ENCODE measurements around the gene RAB3B.
"Not testable (repeated sequence)": the region's sequence is repeated elsewhere in the genome, so short reads cannot be mapped to it uniquely, and the experiment has no call there.

Gene RAB3B

GRCh38 chr1:52022133-52022532 is 31.6 kb upstream of the RAB3B start:
- Histone ChIP-seq H3K27ac (ENCODE audit: low read depth, low read length, poor library complexity, severe bottlenecking) (no peak overlapping the region), H3K4me1 (ENCODE audit: insufficient read depth, low read length, severe bottlenecking) (no peaks in the 10 kb centered on the region), H3K79me2 (ENCODE audit: insufficient read depth, low read length) (no peaks in the 10 kb centered on the region), H3K4me3 (ENCODE audit: low read depth, low read length, poor library complexity, severe bottlenecking) (no peak overlapping the region), H3K9ac (ENCODE audit: low read length) (no peak overlapping the region), H3K4me2 (ENCODE audit: low read length) (no peak overlapping the region), H4K20me1 (ENCODE audit: insufficient read depth, low read length) (no peaks in the 10 kb centered on the region), H3F3A (ENCODE audit: insufficient read depth, low read length) (no peaks in the 10 kb centered on the region), H3K9me3 (ENCODE audit: low read length) (no peaks in the 10 kb centered on the region), H2AFZ (ENCODE audit: low read length) (no peak overlapping the region), H3K27me3 (ENCODE audit: insufficient read depth, low read length) (no peaks in the 10 kb centered on the region), H3K9me2 (ENCODE audit: low read depth, low read length) (no peaks in the 10 kb centered on the region), H3K36me3 (ENCODE audit: insufficient read depth, low read length) (peaks cover 51% of the 10 kb centered on the region)
- TF ChIP-seq EZH2 (IDR thresholded peaks at IDR 0.05; ENCODE audit: borderline replicate concordance, low read length) = no peak
- TF ChIP-seq, protein P1, sequence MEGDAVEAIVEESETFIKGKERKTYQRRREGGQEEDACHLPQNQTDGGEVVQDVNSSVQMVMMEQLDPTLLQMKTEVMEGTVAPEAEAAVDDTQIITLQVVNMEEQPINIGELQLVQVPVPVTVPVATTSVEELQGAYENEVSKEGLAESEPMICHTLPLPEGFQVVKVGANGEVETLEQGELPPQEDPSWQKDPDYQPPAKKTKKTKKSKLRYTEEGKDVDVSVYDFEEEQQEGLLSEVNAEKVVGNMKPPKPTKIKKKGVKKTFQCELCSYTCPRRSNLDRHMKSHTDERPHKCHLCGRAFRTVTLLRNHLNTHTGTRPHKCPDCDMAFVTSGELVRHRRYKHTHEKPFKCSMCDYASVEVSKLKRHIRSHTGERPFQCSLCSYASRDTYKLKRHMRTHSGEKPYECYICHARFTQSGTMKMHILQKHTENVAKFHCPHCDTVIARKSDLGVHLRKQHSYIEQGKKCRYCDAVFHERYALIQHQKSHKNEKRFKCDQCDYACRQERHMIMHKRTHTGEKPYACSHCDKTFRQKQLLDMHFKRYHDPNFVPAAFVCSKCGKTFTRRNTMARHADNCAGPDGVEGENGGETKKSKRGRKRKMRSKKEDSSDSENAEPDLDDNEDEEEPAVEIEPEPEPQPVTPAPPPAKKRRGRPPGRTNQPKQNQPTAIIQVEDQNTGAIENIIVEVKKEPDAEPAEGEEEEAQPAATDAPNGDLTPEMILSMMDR (IDR thresholded peaks at IDR 0.05; ENCODE audit: low read length) = no peak

GRCh38 chr1:52008071-52008809 is 17.7 kb upstream of the RAB3B start:
- Histone ChIP-seq H3K36me3 (ENCODE audit: insufficient read depth, low read length) (no peaks in the 10 kb centered on the region), H3K4me1 (ENCODE audit: insufficient read depth, low read length, severe bottlenecking) (no peaks in the 10 kb centered on the region), H3K27ac (ENCODE audit: low read depth, low read length, poor library complexity, severe bottlenecking) (no peak overlapping the region), H2AFZ (ENCODE audit: low read length) (no peak overlapping the region), H3K4me2 (ENCODE audit: low read length) (no peak overlapping the region), H3K79me2 (ENCODE audit: insufficient read depth, low read length) (no peaks in the 10 kb centered on the region), H3K4me3 (ENCODE audit: low read depth, low read length, poor library complexity, severe bottlenecking) (no peak overlapping the region), H3K9me2 (ENCODE audit: low read depth, low read length) (no peaks in the 10 kb centered on the region), H3F3A (ENCODE audit: insufficient read depth, low read length) (no peaks in the 10 kb centered on the region), H3K27me3 (ENCODE audit: insufficient read depth, low read length) (no peaks in the 10 kb centered on the region), H4K20me1 (ENCODE audit: insufficient read depth, low read length) (no peaks in the 10 kb centered on the region), H3K9me3 (ENCODE audit: low read length) (no peaks in the 10 kb centered on the region), H3K9ac (ENCODE audit: low read length) (no peak overlapping the region)
- TF ChIP-seq, protein P1 (IDR thresholded peaks at IDR 0.05; ENCODE audit: low read length) = no peak
- no peak for TF ChIP-seq EZH2 (IDR thresholded peaks at IDR 0.05; ENCODE audit: borderline replicate concordance, low read length)

- Histone ChIP-seq H3K27ac (ENCODE audit: low read depth, low read length, poor library complexity, severe bottlenecking) (no peak overlapping the region), H3K9me3 (ENCODE audit: low read length) (no peaks in the 10 kb centered on the region), H3K4me3 (ENCODE audit: low read depth, low read length, poor library complexity, severe bottlenecking) (no peak overlapping the region), H3F3A (ENCODE audit: insufficient read depth, low read length) (no peaks in the 10 kb centered on the region), H3K27me3 (ENCODE audit: insufficient read depth, low read length) (no peaks in the 10 kb centered on the region), H4K20me1 (ENCODE audit: insufficient read depth, low read length) (no peaks in the 10 kb centered on the region), H3K4me2 (ENCODE audit: low read length) (no peak overlapping the region), H3K9ac (ENCODE audit: low read length) (no peak overlapping the region), H3K36me3 (ENCODE audit: insufficient read depth, low read length) (no peaks in the 10 kb centered on the region), H3K9me2 (ENCODE audit: low read depth, low read length) (no peaks in the 10 kb centered on the region), H3K4me1 (ENCODE audit: insufficient read depth, low read length, severe bottlenecking) (no peaks in the 10 kb centered on the region), H2AFZ (ENCODE audit: low read length) (no peak overlapping the region), H3K79me2 (ENCODE audit: insufficient read depth, low read length) (no peaks in the 10 kb centered on the region)
- TF ChIP-seq, protein P1 (IDR thresholded peaks at IDR 0.05; ENCODE audit: low read length) = no peak
- TF ChIP-seq EZH2 (IDR thresholded peaks at IDR 0.05; ENCODE audit: borderline replicate concordance, low read length) = no peak
These were observed 16.9 kb upstream of the RAB3B start for GRCh38 chr1:52007215-52008002.

DNA sequence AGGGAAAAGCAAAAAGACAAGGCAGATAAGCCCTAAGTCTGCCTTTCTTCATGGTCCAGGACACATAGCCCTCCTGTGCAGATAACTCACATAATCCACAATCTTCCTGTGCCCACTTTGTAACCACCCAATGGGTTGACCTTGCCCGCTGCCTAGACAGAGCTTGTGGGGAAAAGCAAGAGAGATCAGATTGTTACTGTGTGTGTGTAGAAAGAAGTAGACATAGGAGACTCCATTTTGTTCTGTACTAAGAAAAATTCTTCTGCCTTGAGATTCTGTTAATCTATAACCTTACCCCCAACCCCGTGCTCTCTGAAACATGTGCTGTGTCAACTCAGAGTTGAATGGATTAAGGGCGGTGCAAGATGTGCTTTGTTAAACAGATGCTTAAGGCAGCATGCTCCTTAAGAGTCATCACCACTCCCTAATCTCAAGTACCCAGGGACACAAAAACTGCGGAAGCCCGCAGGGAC is 15.6 kb upstream of the RAB3B start:
- H3K27ac ChIP-seq (ENCODE audit: low read depth, low read length, poor library complexity, severe bottlenecking); H3K9me2 ChIP-seq (ENCODE audit: low read depth, low read length); H3K4me3 ChIP-seq (ENCODE audit: low read depth, low read length, poor library complexity, severe bottlenecking); H4K20me1 ChIP-seq (ENCODE audit: insufficient read depth, low read length); H3K36me3 ChIP-seq (ENCODE audit: insufficient read depth, low read length); H3K9ac ChIP-seq (ENCODE audit: low read length); H3K79me2 ChIP-seq (ENCODE audit: insufficient read depth, low read length); H3K27me3 ChIP-seq (ENCODE audit: insufficient read depth, low read length); H2AFZ ChIP-seq (ENCODE audit: low read length); H3K4me2 ChIP-seq (ENCODE audit: low read length); H3K4me1 ChIP-seq (ENCODE audit: insufficient read depth, low read length, severe bottlenecking); H3F3A ChIP-seq (ENCODE audit: insufficient read depth, low read length); H3K9me3 ChIP-seq (ENCODE audit: low read length): not testable (repeated sequence)

- not testable (repeated sequence) for H3K27ac ChIP-seq (ENCODE audit: low read depth, low read length, poor library complexity, severe bottlenecking); H3K4me3 ChIP-seq (ENCODE audit: low read depth, low read length, poor library complexity, severe bottlenecking); H3K9ac ChIP-seq (ENCODE audit: low read length); H3K36me3 ChIP-seq (ENCODE audit: insufficient read depth, low read length); H3K4me2 ChIP-seq (ENCODE audit: low read length); H2AFZ ChIP-seq (ENCODE audit: low read length); H3K79me2 ChIP-seq (ENCODE audit: insufficient read depth, low read length); H3K4me1 ChIP-seq (ENCODE audit: insufficient read depth, low read length, severe bottlenecking); H3K9me3 ChIP-seq (ENCODE audit: low read length); H3K9me2 ChIP-seq (ENCODE audit: low read depth, low read length); H3F3A ChIP-seq (ENCODE audit: insufficient read depth, low read length); H4K20me1 ChIP-seq (ENCODE audit: insufficient read depth, low read length); H3K27me3 ChIP-seq (ENCODE audit: insufficient read depth, low read length)
These were observed 15.0 kb upstream of the RAB3B start for GRCh38 chr1:52005548-52005947.
